Stomach (tissue), 4 donors: ENCODE measurements around the gene ZNFX1.

ENCODE experiments used
- CTCF ChIP-seq, 7 experiments: fragments of 450-650 bp in 4 of 7; fragments of 200-600 bp in 3 of 7; sonication (generic) in 3 of 7; IDR thresholded peaks; one replicate each; pipeline ENCODE4 v1.5.1; 2016 to 2019; ENCODE audit warnings: antibody characterized with exemption in 7 of 7, control low read depth in 2 of 7, mild to moderate bottlenecking in 1 of 7
- EP300 ChIP-seq: sonication (generic); formaldehyde crosslinking; IDR thresholded peaks from one replicate; pipeline ENCODE4 v1.6.1; 2017; ENCODE audit warnings: antibody characterized with exemption
- POLR2A ChIP-seq, 4 donors: fragments of 450-650 bp; IDR thresholded peaks; one replicate each; pipeline ENCODE4 v1.6.1; 2016; ENCODE audit warnings: antibody characterized with exemption in 4 of 4, control low read depth in 2 of 4, mild to moderate bottlenecking in 1 of 4, moderate library complexity in 1 of 4
- POLR2AphosphoS5 ChIP-seq, 3 donors: sonication (generic); formaldehyde crosslinking; IDR thresholded peaks; one replicate each; pipeline ENCODE4 v1.6.1; 2016; ENCODE audit warnings: antibody characterized with exemption in 3 of 3

GRCh38 chr20:49247792-49248191 lies 30.1 kb downstream of the ZNFX1 start:
- TF ChIP-seq POLR2AphosphoS5 (IDR thresholded peaks at IDR 0.05) (no peak), CTCF (IDR thresholded peaks at IDR 0.05) (no peak), POLR2A (IDR thresholded peaks at IDR 0.05) (no peak), EP300 (no peak)
